Eye (tissue), 1 donor: ENCODE measurements around the gene PRKAG3.

Experiments used
- DNase-seq: peaks from one replicate; pipeline ENCODE4 v3.0.0-alpha.2; 2015

Gene PRKAG3

DNA sequence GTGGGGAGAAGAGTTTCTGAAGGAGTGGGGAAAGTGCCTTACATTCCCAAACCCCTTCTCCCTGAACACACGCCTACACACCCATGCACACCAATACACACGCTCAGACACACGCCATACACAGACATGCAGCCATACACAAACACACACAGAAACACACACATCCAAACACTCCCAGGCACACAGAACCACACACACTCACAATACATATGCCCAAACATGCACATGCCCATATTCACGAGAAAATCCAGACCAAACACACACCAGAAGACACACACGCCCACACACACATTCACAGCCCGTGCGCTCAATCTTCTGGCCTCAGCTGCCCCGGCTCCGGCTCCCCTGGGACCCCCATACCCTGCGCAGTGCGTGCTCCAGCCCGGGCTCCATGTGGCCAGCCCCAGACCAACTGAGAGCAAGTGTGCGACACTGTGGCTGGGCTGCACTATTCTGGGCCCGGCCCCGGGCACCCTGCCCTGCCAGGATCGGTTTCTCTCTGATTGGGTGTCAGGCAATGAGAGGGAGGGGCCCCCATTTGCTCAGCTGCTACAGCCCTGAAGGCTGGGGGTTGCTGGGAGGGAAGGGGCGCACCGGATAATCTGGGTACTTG lies at the start of gene PRKAG3:
PRKAG3 (minus strand) TSS at position 426 of the 613 bp plus-strand sequence.
- DNase-seq, result no peak

DNA sequence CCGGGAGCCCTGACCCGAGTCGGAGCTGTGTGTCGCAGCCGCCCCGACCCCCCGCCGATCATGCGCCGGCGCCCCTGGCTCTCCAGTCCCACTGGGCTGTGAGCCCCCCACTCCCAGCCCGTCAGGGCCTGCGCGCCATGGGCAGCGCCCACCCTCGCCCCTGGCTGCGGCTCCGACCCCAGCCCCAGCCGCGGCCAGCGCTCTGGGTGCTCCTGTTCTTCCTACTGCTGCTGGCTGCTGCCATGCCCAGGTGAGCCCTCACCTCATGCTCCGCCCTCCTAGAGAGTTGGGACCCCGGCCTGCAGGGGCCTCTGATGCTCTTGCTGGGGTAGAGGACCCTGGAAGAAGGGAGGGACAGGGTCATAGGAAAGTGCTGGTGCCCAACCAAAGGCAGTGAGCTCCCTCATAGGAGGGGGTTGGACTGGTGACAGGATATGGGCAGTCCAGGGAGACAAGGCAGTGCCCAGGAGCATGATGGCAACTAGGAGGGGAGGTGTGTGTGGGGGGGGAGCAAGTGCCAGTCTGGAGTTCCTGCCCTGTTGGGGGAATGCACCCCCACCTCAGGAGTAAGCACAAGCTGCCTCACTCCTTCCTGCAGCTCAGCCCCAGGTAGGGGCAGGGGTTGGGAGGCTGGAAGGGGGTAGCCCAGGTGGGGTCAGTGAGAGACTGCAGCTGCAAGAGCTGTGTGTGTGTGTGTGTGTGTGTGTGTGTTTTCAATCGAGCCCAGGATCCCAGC lies 49.4 kb upstream of the PRKAG3 start:
- DNase-seq, result no peak

DNA sequence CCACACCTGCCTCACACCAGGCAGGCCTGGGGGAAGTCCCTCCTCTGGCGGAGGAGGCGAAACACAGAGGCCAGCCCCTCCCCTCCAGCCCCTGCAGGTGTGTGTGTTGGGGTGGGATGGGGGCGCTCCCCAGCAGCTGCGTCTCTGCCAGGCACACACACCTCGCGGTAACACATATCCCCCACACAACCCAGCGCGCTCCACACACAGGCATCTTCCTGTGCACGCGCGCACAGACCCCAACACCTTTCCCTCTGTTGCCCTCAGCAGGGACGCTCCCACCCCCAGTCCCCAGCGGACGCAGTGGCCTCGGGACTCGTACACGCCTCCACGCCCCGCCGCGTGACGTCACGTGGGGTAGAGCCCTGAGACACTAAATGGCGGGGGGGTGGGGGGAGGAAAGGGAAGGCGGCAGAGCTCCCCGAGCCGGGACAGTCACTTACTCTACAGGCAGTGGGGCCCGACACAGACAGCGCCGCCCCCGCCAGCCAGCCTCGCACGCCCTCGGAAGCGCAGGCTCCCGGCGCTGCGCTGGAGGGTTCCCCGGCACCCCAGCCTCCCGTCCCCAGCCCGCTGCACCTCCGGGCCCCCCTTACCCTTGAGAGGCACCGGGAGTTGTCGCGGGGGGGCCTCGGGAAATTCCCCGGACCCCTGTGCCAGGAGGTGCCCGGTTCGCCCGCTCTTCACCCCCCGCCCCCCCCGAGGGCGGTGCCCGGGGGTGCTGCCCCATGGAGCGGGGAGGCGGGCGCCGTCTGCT lies 48.7 kb upstream of the PRKAG3 start, which contains the start of gene WNT10A:
WNT10A (plus strand) TSS at position 751 of the 757 bp plus-strand sequence. CDS start 144 bp downstream, outside the sequence.
- DNase-seq, result no peak

DNA sequence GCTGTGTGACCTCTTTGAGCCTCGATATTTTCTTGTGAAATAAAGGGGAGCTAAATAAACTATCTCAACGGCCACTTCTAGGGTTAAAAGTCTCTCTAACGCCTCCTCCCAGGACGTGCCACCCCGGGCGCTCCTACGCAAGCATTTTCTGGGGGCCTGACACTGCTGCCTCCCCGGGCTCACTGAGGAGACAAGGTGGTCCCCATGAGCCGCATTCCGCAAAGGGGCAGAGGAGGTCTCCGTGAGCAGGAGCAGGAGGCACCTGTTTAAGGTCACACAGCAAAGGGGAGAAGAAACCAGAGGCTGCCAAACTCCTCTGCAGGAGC lies 48.1 kb upstream of the PRKAG3 start:
- no peak for DNase-seq

DNA sequence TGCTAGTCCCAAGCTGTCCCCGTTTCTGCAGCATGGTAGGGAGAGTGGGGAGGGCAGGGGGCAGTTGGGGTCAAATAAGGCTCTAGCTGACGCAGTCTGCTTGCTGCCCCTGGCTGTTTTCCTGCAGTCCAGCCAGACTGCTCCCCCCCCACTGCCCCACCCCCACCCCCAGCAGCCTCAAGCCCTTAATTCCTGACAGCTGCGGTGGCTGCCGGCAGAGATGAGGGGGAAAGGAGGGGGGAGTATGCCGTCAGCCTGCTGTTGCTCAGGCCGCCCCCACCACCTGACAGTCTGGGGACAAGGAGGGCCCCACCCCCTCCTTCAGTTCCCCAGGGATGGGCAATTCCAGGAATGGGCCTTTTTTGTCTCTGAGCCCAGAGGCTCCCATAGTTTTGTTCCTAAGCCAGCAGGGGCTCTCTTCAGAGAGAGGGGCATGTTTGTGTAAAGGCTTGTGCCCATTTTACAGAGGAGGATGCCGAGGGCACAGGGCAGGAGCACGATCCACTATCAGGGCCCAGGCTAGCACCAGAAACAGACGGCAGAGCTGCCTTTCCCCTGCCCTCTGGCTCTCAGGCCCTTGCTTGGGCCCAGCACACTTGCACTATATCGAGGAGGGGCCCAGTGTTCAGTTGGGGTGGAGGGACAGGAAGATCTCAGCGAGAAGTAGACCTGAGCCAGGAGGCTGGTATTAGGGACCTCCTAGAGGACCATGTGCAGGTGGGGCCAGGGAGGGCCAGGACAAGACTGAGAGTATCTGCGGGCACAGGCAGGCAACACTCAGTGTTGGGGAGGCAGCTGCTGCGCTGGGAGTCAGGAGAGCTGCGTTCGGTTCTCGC lies 47.5 kb upstream of the PRKAG3 start:
- no peak for DNase-seq

DNA sequence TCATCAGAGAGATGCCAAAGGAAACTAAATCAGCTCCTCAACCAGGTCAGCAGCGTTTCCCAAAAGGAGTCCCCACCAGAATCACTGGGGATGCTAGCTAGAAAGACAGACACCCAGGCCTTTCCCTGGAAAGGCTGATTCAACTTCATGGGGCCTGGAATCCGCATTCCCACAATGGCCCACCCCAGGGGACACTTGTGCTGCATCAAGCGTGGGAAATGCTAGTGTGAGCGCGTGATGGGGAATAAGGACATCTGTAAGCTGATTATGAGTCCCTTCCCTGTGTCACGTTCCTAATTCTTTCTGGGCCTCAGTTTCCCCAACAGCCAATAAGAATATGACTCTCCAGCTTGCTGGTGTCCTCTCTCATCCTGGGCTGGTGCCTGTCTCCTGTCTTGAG lies 46.9 kb upstream of the PRKAG3 start:
- DNase-seq, result no peak

DNA sequence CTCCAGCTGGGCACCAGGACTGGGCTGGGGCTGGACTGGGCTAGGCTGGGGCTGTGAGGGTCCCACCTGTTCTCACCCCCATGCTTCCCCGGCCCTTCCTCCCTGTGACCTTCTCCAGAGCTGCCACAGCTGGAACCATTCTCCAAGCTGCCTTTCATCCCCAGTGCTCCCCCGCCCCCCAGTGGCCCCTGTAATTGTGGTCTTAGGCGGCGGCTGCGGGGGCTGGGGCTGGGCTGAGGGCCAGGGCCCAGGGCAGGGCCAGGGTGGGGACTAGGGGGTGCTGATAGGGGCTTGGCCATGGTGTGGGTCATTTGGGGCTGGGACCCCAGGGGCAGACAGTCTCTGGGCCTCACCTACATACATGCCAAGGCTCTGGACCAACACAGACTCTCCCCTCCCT lies 46.3 kb upstream of the PRKAG3 start:
- no peak for DNase-seq

DNA sequence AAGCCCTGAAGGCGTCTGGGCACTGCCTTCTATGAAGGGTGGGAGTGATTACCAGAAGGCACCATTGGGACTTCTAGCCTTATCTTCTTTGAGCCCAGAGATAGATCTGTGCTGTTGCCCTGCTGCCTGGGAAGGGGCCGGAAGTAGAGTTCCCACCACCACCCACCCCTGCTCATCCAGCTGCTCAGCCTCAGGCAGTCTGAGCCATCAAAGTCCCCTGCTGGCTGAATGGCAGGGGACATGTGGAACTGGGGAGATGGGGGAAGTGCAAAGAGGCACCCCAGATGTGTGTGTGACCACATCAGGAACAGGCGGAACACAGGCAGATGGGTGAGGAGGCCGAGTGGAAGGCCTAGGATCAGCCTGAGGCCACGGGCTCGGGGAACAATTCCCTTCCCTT lies 45.7 kb upstream of the PRKAG3 start:
- peak; percentile 22 for DNase-seq

DNA sequence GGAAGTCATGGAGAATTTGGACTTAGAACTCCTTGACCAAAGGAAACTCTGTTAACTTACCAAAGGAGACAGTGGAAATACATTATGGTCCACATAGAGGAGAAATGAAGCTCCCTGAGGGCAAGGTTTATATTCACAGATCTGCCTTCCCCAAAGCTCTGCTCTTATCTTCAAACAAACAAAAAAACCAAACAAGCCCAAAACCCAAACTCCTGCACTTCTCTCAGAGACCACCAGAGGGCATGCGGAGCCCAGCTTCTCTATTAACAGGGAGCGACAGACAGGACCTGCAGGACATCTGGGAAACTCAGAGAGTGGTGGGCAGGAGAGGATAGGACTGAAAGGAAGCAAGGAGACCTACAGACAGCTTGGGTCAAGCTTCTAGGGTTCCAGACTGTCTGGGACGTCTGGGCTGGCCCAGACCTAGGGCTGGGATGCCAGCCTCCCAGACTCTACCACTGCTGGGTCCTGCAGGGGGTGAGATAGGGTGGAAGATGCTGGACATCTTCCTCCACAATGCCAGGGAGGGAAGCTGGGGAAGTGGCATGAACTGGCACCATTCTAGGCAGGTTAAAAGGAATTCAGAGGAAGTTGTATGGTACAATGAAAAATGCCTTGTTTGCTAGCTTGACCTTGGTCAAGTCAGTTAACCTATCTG lies 45.1 kb upstream of the PRKAG3 start:
- DNase-seq, result peak; percentile 93

DNA sequence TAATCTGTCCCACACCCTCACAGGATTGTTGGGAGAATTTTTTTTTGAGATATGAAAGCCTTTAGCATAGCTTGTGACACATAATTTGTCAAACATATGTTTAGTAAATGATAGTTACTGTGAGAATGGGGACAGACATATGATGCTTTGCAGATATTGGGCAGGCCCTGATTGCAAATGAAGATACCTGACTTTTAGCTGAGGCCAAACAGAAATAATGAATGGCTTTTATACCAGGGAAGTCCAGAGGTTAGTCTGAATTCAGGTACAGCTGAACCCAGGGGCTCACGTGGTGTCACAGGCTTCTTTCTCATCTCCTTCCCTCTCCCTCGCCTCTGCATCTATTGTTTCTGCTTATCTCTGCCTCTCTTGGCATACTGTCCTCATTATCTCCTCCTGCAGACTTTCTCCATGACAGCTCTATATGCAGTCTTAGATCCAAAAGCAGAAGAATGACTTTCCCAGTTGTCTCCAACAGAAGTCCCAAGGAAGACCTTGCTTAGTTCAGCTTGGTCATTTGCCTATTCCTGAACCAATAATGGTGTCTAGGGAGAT lies 44.2 kb upstream of the PRKAG3 start:
- DNase-seq, result no peak

DNA sequence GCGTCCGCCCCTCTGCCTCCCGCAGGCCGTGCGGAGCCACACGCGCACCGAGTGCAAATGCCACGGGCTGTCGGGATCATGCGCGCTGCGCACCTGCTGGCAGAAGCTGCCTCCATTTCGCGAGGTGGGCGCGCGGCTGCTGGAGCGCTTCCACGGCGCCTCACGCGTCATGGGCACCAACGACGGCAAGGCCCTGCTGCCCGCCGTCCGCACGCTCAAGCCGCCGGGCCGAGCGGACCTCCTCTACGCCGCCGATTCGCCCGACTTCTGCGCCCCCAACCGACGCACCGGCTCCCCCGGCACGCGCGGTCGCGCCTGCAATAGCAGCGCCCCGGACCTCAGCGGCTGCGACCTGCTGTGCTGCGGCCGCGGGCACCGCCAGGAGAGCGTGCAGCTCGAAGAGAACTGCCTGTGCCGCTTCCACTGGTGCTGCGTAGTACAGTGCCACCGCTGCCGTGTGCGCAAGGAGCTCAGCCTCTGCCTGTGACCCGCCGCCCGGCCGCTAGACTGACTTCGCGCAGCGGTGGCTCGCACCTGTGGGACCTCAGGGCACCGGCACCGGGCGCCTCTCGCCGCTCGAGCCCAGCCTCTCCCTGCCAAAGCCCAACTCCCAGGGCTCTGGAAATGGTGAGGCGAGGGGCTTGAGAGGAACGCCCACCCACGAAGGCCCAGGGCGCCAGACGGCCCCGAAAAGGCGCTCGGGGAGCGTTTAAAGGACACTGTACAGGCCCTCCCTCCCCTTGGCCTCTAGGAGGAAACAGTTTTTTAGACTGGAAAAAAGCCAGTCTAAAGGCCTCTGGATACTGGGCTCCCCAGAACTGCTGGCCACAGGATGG lies 42.0 kb upstream of the PRKAG3 start:
- DNase-seq, result peak; percentile 54

DNA sequence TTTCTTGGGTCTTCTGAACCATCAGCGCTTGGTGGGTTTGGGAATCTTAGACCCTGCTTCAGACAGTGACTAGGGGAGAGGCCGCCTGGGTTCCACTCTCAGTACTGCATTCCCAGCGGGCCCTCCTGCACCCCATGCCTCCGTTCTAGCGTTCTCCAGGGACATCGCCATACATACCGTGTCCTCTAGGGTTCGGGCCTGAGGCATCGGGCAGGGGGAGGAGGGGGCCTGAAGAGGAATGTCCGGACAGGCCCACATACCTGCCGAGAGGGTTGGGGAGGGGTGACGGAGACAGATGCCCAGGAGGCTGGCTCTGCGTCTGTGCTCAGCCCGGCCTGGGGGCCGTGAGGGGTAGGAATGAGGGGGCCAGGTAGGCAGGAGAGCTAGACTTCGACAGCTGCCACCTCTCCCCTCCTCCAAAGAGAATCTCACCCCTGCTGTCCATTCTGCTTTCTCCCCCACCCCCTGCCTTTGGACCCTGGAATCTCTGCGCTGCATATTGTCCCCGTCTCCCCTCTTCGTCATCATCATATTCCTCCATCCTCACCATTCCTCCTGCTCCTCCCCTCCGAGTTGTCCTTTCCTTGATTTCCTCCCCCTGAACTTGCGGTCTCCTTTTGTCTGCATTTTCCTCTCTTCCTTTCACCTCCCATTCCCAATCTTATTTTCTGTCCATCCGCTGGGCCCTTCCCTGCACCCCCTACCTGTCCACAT lies 41.2 kb upstream of the PRKAG3 start:
- no peak for DNase-seq

DNA sequence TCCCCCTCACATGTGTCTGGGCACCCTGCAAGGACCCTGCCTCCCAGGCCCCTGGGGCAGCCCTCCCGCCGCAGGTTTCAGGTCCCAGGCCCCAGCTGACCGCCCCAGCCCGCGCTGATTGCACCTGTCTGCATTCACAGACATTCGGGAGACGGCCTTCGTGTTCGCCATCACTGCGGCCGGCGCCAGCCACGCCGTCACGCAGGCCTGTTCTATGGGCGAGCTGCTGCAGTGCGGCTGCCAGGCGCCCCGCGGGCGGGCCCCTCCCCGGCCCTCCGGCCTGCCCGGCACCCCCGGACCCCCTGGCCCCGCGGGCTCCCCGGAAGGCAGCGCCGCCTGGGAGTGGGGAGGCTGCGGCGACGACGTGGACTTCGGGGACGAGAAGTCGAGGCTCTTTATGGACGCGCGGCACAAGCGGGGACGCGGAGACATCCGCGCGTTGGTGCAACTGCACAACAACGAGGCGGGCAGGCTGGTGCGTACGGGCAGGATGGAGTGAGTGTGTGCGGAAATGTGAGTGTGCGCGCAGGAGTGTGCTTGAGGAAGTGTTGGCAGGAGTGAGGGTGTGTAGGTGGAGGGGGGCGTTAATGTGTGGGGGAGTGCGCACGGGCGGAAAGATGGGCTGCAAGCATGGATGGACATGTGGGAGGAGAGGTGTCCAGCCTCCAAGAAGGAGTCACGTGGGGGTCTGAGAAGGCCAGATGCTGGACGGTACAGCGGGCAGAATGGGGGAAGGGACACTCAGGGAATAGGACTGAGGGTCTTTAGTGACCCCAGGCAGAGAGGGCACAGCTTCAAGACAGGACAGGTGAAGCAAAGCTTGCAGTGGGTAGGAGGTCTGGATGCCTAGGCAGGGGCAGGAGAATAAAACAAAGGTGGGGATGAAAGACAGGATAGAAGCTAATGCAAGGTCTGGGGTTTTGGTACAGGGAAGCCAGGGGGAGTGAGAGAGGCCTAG lies 40.0 kb upstream of the PRKAG3 start:
- peak; percentile 35 for DNase-seq

DNA sequence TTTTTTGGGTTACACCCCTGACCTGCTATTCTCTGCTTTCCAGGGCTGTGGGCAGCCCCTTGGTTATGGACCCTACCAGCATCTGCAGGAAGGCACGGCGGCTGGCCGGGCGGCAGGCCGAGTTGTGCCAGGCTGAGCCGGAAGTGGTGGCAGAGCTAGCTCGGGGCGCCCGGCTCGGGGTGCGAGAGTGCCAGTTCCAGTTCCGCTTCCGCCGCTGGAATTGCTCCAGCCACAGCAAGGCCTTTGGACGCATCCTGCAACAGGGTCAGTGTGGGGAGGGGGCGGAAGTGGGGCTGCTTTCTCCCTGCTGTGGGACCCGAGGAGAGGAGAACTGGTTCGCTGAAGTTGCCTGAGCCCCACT lies 39.4 kb upstream of the PRKAG3 start:
- no peak for DNase-seq

DNA sequence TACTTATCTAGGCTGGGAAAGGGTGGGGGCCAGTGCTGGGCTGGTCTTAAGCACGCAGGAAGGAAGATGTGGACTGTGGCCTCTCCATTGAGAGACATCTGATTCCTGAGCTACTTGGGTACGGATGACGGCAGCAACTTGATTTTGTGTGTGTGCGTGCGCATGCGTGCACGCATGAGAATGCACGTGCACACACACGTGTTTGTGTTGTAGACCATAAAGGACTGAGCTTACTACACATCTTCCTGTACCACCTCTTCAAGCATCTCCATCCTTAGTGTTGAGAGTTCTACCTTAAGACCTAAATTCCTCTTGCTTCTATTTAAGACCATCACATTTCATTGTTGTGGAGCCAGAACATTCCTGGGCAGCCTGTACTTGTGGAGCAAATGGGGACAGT lies 37.5 kb upstream of the PRKAG3 start:
- no peak for DNase-seq

DNA sequence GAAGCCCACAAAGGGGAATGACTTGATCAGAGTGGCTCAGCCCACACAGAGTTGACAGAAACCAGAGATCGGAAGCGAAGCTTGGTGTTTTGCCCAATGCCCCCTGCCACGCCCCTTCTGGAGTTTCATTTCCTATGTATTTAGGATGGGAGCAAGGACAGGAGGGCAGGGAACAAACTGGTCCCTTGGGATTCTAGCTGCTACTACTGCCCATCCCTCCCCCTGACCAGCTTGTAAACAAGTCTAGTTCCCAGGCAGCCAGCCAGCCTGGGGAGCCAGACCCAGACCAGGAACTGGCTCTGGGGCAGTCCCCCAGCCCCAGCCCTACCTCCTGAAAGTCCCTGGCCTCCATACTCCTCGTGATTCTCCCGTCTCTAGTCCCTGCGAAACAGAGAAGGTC lies 36.3 kb upstream of the PRKAG3 start:
- DNase-seq, result no peak

DNA sequence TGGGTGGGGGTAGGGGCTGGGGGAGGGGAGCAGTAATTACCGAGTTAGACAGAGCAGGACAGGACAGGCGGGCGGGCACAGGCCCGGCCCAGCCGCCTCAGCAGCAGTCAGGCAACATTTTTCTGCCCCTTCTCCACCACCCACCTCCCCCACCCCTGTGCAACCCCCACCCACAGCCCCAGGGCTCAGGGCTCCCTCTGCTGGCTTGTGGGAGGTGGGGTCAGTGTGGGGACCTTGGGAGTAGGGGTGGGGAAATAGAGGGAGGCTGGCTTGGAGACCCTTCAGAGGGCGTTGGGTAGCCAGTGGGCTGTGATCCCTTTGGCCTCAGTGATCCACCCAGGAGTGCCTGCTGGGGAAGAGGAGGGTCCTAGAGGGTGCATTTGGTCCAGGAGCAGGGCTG lies 34.4 kb upstream of the PRKAG3 start:
- no peak for DNase-seq

DNA sequence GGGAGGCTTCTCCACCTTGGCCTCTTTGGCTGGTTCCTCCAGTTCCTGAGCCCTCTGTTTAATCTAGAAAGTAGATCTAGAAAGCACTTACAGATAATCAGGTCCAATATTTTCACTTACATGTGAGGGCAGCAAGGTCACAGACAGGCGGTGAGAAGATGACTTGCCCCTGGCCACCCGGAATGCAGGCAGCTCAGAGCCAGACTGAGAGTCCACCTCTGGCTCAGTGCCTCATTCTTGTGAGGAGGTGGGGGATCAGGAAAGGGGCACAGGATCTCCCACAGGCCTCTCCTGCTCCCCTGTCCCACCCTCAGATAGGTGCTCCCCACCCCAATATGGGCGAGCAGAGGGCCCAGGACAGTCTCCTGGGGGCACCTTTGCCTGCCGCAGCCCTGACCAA lies 33.8 kb upstream of the PRKAG3 start:
- no peak for DNase-seq

DNA sequence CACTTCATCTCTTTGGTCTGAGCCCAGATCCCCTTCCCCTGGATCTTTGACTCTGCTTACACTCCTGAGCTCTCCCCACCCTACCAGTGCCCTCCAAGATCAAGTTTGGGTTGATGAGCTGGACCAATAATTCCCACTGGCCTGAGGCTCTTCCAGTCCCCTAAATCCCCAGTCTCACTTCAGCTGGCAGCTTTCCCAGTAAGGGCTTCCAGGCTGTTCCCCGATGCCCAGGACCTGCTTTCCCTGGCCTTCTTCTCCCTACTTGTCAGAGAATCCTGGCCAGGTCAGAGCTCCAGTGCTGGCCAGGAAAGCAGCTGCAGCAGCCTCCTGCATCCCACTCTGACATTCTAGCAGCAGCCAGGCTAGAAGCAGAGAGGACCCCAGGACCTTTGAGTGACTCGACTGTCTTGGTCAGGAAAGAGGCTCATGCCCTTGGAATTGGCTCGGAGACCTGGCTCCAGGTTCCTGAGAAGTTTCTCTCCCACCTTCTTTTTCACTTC lies 31.5 kb upstream of the PRKAG3 start:
- no peak for DNase-seq
